Kidney (tissue), 14 donors: ENCODE measurements around the gene KANSL3. TPM values are rescaled to one million over a fixed set of nuclear protein-coding genes. Genes with fewer than 3 reads are reported as not detected.

Source experiments
- DNase-seq, 5 donors: peaks; one replicate each; pipeline ENCODE4 v3.0.0-alpha.2; 2013 to 2020
- FAIRE-seq: peaks from 2 replicates; lab custom pipeline; 2012; peaks lifted over from hg19 to GRCh38; lab: Jason Lieb, UNC
- H3K27ac ChIP-seq, 2 donors: one replicate each; pipeline ENCODE4 v1.7.0; 2013; ENCODE audit warnings: low read depth in 2 of 2, low read length in 2 of 2, inconsistent platforms in 1 of 2
- H3K27me3 ChIP-seq: one replicate; pipeline ENCODE4 v1.7.1; 2013; ENCODE audit warnings: low read length, inconsistent platforms; ENCODE audit not compliant: control insufficient read depth, insufficient read depth
- H3K36me3 ChIP-seq, 3 donors: one replicate each; pipeline versions ENCODE4 v1.7.0 to v1.7.1; 2013; ENCODE audit warnings: low read length in 3 of 3, control low read depth in 1 of 3, inconsistent platforms in 1 of 3; ENCODE audit not compliant: insufficient read depth in 3 of 3, control insufficient read depth in 2 of 3
- H3K4me1 ChIP-seq, 3 donors: one replicate each; pipeline versions ENCODE4 v1.7.0 to v1.7.1; 2013; ENCODE audit warnings: low read length in 3 of 3, inconsistent platforms in 1 of 3, low read depth in 1 of 3; ENCODE audit not compliant: control insufficient read depth in 2 of 3, insufficient read depth in 2 of 3
- H3K4me3 ChIP-seq, 3 donors: one replicate each; pipeline versions ENCODE4 v1.7.0 to v1.8.1; 2013; ENCODE audit warnings: low read length in 3 of 3, control low read depth in 1 of 3, inconsistent platforms in 1 of 3
- H3K9ac ChIP-seq, 3 donors: one replicate each; pipeline versions ENCODE4 v1.7.0 to v1.7.1; 2013; ENCODE audit warnings: low read length in 3 of 3, control low read depth in 1 of 3, inconsistent platforms in 1 of 3
- H3K9me3 ChIP-seq, 3 donors: one replicate each; pipeline versions ENCODE4 v1.7.0 to v1.7.1; 2013; ENCODE audit warnings: low read length in 3 of 3, control low read depth in 1 of 3, inconsistent platforms in 1 of 3; ENCODE audit not compliant: control insufficient read depth in 2 of 3, insufficient read depth in 1 of 3
- CTCF ChIP-seq: IDR thresholded peaks from 3 replicates; pipeline ENCODE4 v1.5.1; 2012; ENCODE audit warnings: mild to moderate bottlenecking, moderate library complexity, borderline replicate concordance; ENCODE audit not compliant: insufficient read depth; ENCODE audit errors: extremely low read depth
- intact Hi-C: fragments of 100-400 bp; cut with DNase I; formaldehyde crosslinking; loops from one replicate; pipeline ENCODE4 v1.11.1; 2022
- polyA plus RNA-seq: library from polyadenylated mRNA; stranded (reverse); fragments of 350-450 nt; fragmentation: Illumina TruSeq; extraction: RNeasy Lipid Tissue Mini Kit (QIAGEN cat#74804); gene quantifications from one replicate; pipeline ENCODE4 v1.2.3, GENCODE V29; 2014; ENCODE audit warnings: low read depth, low replicate concordance; ENCODE audit not compliant: insufficient read depth
- total RNA-seq: library from RNA; stranded (reverse); fragmentation: NEBNext Ultra II Directional; extraction: Animal tissue kit (Norgen Biotek cat#: 25700); gene quantifications from one replicate; pipeline ENCODE4 v1.2.1, GENCODE V29; 2021
- donor health status: control.
- donor health status: control.
- donor health status: control.
- donor health status: control.
- donor health status: control.
- donor health status: DM: yes; HTN: yes; CAD: no.
- donor health status: Normal renal cell carcinoma (clear cell type).

Gene KANSL3
- total and polyA plus RNA-seq, 2 donors from 2014 or later = 17.5 to 48.8 TPM

DNA sequence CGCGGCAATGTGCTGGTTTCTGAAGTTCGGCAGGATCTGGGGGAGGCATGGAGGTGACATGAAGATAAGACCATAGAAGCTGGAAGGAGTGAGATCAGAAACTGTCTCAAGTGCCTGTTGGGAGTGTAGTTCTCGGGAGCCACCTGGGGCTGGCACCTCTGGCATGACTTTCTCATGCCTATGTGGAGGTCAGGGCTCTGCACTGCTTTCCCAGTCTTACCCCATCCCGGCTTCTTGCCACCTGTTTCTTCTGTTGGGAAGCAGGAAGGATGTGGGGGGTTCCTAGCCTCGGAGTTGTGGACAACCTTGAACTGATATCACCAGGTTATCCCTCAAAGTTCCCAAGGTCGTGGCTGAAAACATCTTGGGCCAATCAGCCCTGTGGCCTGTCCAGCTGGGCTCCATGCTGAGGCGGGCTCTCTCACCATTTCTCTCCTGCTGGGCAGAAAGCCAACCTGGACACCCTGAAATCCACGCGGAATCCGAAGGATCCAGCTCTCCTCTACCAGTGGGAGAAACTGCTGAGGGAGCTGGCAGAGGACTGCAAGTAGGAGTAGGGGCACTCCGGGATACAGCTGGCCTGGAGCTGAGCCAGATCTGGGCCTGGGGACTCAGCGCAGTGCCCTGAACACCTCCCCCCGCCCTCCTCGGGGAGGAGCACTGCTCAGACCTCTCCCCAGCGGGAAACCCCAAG lies 46.9 kb upstream of the KANSL3 start:
- Histone ChIP-seq H3K27me3 (no peaks in the 10 kb centered on the region), H3K4me3 (no peak overlapping the region), H3K4me1 (no peaks in the 10 kb centered on the region), H3K36me3 (no peaks in the 10 kb centered on the region), H3K27ac (no peak overlapping the region), H3K9ac (no peak overlapping the region), H3K9me3 (no peaks in the 10 kb centered on the region)
- DNase-seq (no peak), FAIRE-seq (no peak)
- TF ChIP-seq CTCF = no peak
- intact Hi-C loops = no loop called here

GRCh38 chr2:96683972-96684820 lies 46.1 kb upstream of the KANSL3 start:
- Histone ChIP-seq H3K36me3 (no peaks in the 10 kb centered on the region), H3K9me3 (no peaks in the 10 kb centered on the region), H3K4me1 (no peaks in the 10 kb centered on the region), H3K27me3 (no peaks in the 10 kb centered on the region), H3K4me3 (no peak overlapping the region), H3K9ac (no peak overlapping the region), H3K27ac (no peak overlapping the region)
- intact Hi-C loops = no loop called here
- FAIRE-seq = no peak
- no peak for DNase-seq
- no peak for TF ChIP-seq CTCF

- intact Hi-C loops = no loop called here
- Histone ChIP-seq H3K36me3 (no peaks in the 10 kb centered on the region), H3K9ac (no peak overlapping the region), H3K27me3 (no peaks in the 10 kb centered on the region), H3K9me3 (no peaks in the 10 kb centered on the region), H3K27ac (no peak overlapping the region), H3K4me1 (no peaks in the 10 kb centered on the region), H3K4me3 (no peak overlapping the region)
- TF ChIP-seq CTCF = no peak
- FAIRE-seq (no peak), DNase-seq (no peak)
Observed at GRCh38 chr2:96683307-96683706, 45.2 kb upstream of the KANSL3 start.
